Measurements from ENCODE around the gene CPNE5. TPM values are rescaled to one million over a fixed set of nuclear protein-coding genes. Genes with fewer than 3 reads are reported as not detected.

The CPNE5 gene
- total RNA-seq, 4 donors from 2014 or later: 0.19 to 1.3 (median 0.59) TPM

GRCh38 chr6:36698196-36698595, 141.0 kb downstream of the CPNE5 start:
- TF ChIP-seq, protein P1, sequence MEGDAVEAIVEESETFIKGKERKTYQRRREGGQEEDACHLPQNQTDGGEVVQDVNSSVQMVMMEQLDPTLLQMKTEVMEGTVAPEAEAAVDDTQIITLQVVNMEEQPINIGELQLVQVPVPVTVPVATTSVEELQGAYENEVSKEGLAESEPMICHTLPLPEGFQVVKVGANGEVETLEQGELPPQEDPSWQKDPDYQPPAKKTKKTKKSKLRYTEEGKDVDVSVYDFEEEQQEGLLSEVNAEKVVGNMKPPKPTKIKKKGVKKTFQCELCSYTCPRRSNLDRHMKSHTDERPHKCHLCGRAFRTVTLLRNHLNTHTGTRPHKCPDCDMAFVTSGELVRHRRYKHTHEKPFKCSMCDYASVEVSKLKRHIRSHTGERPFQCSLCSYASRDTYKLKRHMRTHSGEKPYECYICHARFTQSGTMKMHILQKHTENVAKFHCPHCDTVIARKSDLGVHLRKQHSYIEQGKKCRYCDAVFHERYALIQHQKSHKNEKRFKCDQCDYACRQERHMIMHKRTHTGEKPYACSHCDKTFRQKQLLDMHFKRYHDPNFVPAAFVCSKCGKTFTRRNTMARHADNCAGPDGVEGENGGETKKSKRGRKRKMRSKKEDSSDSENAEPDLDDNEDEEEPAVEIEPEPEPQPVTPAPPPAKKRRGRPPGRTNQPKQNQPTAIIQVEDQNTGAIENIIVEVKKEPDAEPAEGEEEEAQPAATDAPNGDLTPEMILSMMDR (IDR thresholded peaks at IDR 0.05; ENCODE audit: low read depth): no peak

GRCh38 chr6:36697481-36697903, 141.8 kb downstream of the CPNE5 start, which contains the start of gene RAB44:
Gene RAB44, plus strand, starts transcription at chr6:36697826. Its CDS starts 6,410 bp downstream, at chr6:36704236.
- TF ChIP-seq, protein P1 (IDR thresholded peaks at IDR 0.05; ENCODE audit: low read depth): no peak

DNA sequence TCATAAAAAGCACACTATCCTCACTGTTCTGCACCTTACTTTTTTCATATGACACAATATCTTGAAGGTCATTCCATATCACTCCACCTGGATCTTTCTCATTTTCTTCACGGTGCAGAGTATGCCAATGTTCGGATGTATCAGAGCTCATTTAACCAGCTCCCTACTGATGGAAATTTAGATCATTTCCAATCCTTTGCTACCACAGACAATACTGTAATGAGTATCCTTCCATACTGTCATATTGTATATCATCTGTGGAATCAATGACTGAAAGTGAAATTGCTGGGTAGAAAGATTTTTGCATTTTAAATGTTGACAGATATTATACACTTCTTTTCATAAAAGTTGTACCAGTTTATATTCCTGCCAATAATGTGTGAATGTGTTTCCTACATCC, 143.8 kb downstream of the CPNE5 start:
- TF ChIP-seq, protein P1 (IDR thresholded peaks at IDR 0.05; ENCODE audit: low read depth): no peak

- TF ChIP-seq, protein P1 (IDR thresholded peaks at IDR 0.05; ENCODE audit: low read depth): no peak
Observed at GRCh38 chr6:36694616-36695015, 144.6 kb downstream of the CPNE5 start.

- TF ChIP-seq, protein P1 (IDR thresholded peaks at IDR 0.05; ENCODE audit: low read depth): no peak
Observed at GRCh38 chr6:36692861-36693702, 146.2 kb downstream of the CPNE5 start.

GRCh38 chr6:36692220-36692619, 147.0 kb downstream of the CPNE5 start:
- TF ChIP-seq, protein P1 (IDR thresholded peaks at IDR 0.05; ENCODE audit: low read depth): no peak

- TF ChIP-seq, protein P1 (IDR thresholded peaks at IDR 0.05; ENCODE audit: low read depth): no peak
Observed at GRCh38 chr6:36691612-36692011, 147.6 kb downstream of the CPNE5 start.

Data from subcutaneous adipose tissue (tissue), 4 donors.